ENCODE measurements around the gene C16orf96. TPM values are rescaled to one million over a fixed set of nuclear protein-coding genes. Genes with fewer than 3 reads are reported as not detected.

Gene C16orf96
- total RNA-seq, 1 experiment from 2014 or later: 1.4 TPM

DNA sequence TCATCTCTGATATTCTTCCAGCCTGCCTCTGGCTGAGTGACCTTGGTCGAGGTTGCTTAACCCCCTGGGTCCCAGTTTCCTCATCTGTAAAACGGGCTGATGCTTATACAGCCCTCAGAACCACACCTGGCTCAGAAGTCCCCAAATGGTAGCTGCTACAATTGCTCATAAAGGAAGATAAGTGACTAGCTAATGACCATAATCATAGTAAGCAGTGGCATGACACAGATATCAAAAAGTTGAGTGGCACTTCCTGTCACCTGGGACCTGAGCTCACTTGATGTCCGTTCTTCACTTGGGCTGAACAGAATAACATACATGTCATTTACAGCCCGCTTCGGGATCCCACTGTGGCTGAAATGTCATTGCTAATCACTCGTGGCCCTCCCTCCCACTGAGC lies 70.3 kb downstream of the C16orf96 start:
- TF ChIP-seq, protein P1, sequence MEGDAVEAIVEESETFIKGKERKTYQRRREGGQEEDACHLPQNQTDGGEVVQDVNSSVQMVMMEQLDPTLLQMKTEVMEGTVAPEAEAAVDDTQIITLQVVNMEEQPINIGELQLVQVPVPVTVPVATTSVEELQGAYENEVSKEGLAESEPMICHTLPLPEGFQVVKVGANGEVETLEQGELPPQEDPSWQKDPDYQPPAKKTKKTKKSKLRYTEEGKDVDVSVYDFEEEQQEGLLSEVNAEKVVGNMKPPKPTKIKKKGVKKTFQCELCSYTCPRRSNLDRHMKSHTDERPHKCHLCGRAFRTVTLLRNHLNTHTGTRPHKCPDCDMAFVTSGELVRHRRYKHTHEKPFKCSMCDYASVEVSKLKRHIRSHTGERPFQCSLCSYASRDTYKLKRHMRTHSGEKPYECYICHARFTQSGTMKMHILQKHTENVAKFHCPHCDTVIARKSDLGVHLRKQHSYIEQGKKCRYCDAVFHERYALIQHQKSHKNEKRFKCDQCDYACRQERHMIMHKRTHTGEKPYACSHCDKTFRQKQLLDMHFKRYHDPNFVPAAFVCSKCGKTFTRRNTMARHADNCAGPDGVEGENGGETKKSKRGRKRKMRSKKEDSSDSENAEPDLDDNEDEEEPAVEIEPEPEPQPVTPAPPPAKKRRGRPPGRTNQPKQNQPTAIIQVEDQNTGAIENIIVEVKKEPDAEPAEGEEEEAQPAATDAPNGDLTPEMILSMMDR (conservative IDR thresholded peaks at IDR 0.05): no peak
- Histone ChIP-seq H3K27me3 (ENCODE audit: insufficient read depth, low read length) (no peaks in the 10 kb centered on the region), H3K18ac (ENCODE audit: insufficient read length, low read depth, low read length) (no peak overlapping the region), H2BK12ac (ENCODE audit: insufficient read length, low read depth, low read length) (no peak overlapping the region), H3K79me2 (ENCODE audit: insufficient read depth, low read length) (peaks cover 24% of the 10 kb centered on the region; the same call in 1 of the 2 replicates), H4K20me1 (ENCODE audit: control insufficient read depth, insufficient read depth, insufficient read length) (no peaks in the 10 kb centered on the region), H2BK15ac (ENCODE audit: low read depth, low read length) (no peak overlapping the region), H4K91ac (ENCODE audit: insufficient read length, low read depth, low read length) (no peak overlapping the region), H3K23me2 (ENCODE audit: insufficient read length, low read depth, low read length, poor library complexity, severe bottlenecking) (peaks cover 10% of the 10 kb centered on the region), H2BK120ac (ENCODE audit: low read depth, low read length, poor library complexity, severe bottlenecking) (no peak overlapping the region), H4K8ac (replicated peaks; ENCODE audit: insufficient read length, low read depth, low read length) (no peak overlapping the region), H3K56ac (ENCODE audit: insufficient read length, low read depth, low read length) (no peak overlapping the region), H2BK20ac (ENCODE audit: low read depth, low read length, poor library complexity, severe bottlenecking) (no peak overlapping the region), H3K4me1 (ENCODE audit: insufficient read depth, low read length) (no peaks in the 10 kb centered on the region), H3T11ph (ENCODE audit: low read length) (no peak overlapping the region), H3K79me1 (ENCODE audit: insufficient read depth, low read depth, low read length, poor library complexity, severe bottlenecking) (peaks cover 15% of the 10 kb centered on the region), H3K27ac (ENCODE audit: insufficient read length, low read depth, low read length) (no peak overlapping the region), H3K9me3 (ENCODE audit: control insufficient read depth, low read depth, low read length) (no peaks in the 10 kb centered on the region), H4K5ac (ENCODE audit: insufficient read length, low read depth, low read length) (no peak overlapping the region), H3K4ac (ENCODE audit: low read depth, low read length) (no peak overlapping the region), H3K9ac (ENCODE audit: extremely low read depth, insufficient read length, low read length) (no peak overlapping the region), H3K23ac (ENCODE audit: insufficient read length, low read depth, low read length) (no peak overlapping the region), H3K14ac (ENCODE audit: insufficient read depth, low read length) (no peak overlapping the region), H3K4me2 (ENCODE audit: insufficient read depth, insufficient read length, low read length) (peak overlapping the region; percentile 79), H2AFZ (ENCODE audit: low read length) (no peak overlapping the region), H2BK5ac (ENCODE audit: insufficient read length, low read length) (no peak overlapping the region), H2AK5ac (ENCODE audit: insufficient read length, low read length) (no peak overlapping the region)
- H3K4me1 Mint-ChIP-seq: peaks cover 16 to 20% of the 10 kb centered on the region in 2 experiments
- H3K9me3 Mint-ChIP-seq: peaks cover 0 to 9% of the 10 kb centered on the region in 2 experiments; a peak in 4 of 5 replicates
- peak overlapping the region; percentile 89 to 98 for H3K4me3 Mint-ChIP-seq
- no peak for DNase-seq
- H3K27ac Mint-ChIP-seq: no peak overlapping the region
- no CpG with 5 or more reads among the region's 6 CpGs for WGBS (ENCODE audit: extremely low coverage, insufficient read length, low lambda C conversion rate)
- peaks cover 21 to 27% (median 22%) of the 10 kb centered on the region in 3 experiments for H3K36me3 Mint-ChIP-seq (ENCODE audit: insufficient read depth in 1 of 3, low read depth in 3 of 3)
- no peaks in the 10 kb centered on the region for H3K27me3 Mint-ChIP-seq (ENCODE audit: low read depth)
